Thoracic aorta (tissue), 2 donors: ENCODE measurements around the gene WNK1. TPM values are rescaled to one million over a fixed set of nuclear protein-coding genes. Genes with fewer than 3 reads are reported as not detected.

Source experiments
- ATAC-seq: fragments of 150-250 bp; one replicate; pipeline ENCODE4 v1.8.0; 2017; ENCODE audit warnings: low read depth; ENCODE audit not compliant: insufficient number of reproducible peaks, low FRiP score
- DNase-seq: peaks from one replicate; pipeline ENCODE4 v3.0.0-alpha.2; 2020; ENCODE audit warnings: low spot score
- H3K27ac ChIP-seq, 2 donors: fragments of 200-600 bp; sonication (generic); 1 replicate in 1 of 2; 2 replicates in 1 of 2; pipeline ENCODE4 v1.5.1; 2016; ENCODE audit warnings: mild to moderate bottlenecking in 2 of 2, moderate library complexity in 2 of 2
- H3K27me3 ChIP-seq: fragments of 200-600 bp; sonication (generic); replicated peaks from 2 replicates; pipeline ENCODE4 v1.6.0; 2016; ENCODE audit warnings: mild to moderate bottlenecking; ENCODE audit not compliant: insufficient read depth
- H3K36me3 ChIP-seq: fragments of 200-600 bp; sonication (generic); one replicate; pipeline ENCODE4 v1.5.1; 2016
- H3K4me1 ChIP-seq, 2 donors: fragments of 200-600 bp; sonication (generic); 1 replicate in 1 of 2; 2 replicates in 1 of 2; pipeline versions ENCODE4 v1.5.1 to v1.6.0; 2016; ENCODE audit warnings: low read depth in 2 of 2, mild to moderate bottlenecking in 1 of 2; ENCODE audit not compliant: control insufficient read depth in 1 of 2
- H3K4me3 ChIP-seq: fragments of 200-600 bp; sonication (generic); 2 replicates; pipeline ENCODE4 v1.5.1; 2016; ENCODE audit warnings: mild to moderate bottlenecking
- H3K9me3 ChIP-seq: fragments of 200-600 bp; sonication (generic); 2 replicates; pipeline ENCODE4 v1.5.1; 2016
- CTCF ChIP-seq: fragments of 200-600 bp; sonication (generic); IDR thresholded peaks from one replicate; pipeline ENCODE4 v1.5.1; 2019; ENCODE audit warnings: antibody characterized with exemption
- total RNA-seq, 2 donors: library from RNA; depleted of rRNA; stranded (reverse); fragments of >200 nt; gene quantifications; one replicate each; pipeline versions ENCODE4 v1.1.0 to v1.2.3, GENCODE V29; 2016

WNK1 gene
- total RNA-seq, 2 donors from 2014 or later, result 191 to 197 TPM

DNA sequence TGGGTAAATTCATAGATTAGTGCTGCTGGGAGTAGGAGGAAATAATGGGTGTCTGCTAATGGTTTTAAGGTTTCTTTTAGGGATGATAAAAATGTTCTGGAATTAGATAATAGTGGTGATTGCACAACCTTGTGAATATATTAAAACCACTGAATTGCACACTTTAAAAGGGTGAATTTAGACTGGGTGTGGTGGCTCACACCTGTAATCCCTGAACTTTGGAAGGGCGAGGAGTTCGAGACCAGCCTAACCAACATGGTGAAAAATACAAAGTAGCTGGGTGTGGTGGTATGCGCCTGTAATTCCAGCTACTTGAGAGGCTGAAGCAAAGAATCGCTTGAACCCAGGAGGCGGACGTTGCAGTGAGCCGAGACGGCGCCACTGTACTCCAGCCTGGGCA, 195.9 kb downstream of the WNK1 start:
- Histone ChIP-seq H3K4me1 (peaks cover 10 to 20% of the 10 kb centered on the region in 2 donors), H3K36me3 (no peaks in the 10 kb centered on the region), H3K27me3 (no peaks in the 10 kb centered on the region), H3K27ac (peak overlapping the region; percentile 92 to 97), H3K9me3 (no peaks in the 10 kb centered on the region), H3K4me3 (peak overlapping the region; percentile 98)
- no peak for TF ChIP-seq CTCF
- ATAC-seq, result no peak
- DNase-seq, result no peak

GRCh38 chr12:949453-950191, 197.2 kb downstream of the WNK1 start, which contains the start of gene RAD52:
TSS of gene RAD52 (minus strand) at chr12:949694. CDS start at chr12:933058, 16,636 bp downstream.
- peak; percentile 93 for ATAC-seq
- TF ChIP-seq CTCF, result peak; percentile 97
- Histone ChIP-seq H3K36me3 (no peaks in the 10 kb centered on the region), H3K4me3 (peak within 1 kb of the TSS; percentile 98), H3K4me1 (peaks cover 10 to 20% of the 10 kb centered on the region in 2 donors), H3K9me3 (no peaks in the 10 kb centered on the region), H3K27me3 (no peaks in the 10 kb centered on the region), H3K27ac (peak within 1 kb of the TSS; percentile 92 to 97)
- peak; percentile 83 for DNase-seq

DNA sequence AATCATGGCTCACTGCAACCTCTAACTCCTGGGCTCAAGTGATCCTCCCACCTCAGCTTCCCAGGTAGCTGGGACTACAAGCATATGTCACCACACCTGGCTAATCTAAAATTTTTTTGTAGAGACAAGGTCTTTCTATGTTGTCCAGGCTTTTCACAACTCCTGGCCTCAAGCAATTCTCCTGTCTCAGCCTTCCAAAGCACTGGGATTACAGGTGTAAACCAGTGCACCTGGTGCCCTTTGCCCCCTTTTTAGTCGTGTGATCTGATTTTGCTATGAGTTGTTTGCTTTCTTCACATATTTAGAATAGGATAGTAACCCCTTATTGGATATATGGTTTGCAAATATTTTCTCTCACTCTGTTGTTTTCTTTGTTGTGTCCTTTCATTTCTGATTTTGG, 198.8 kb downstream of the WNK1 start:
- no peaks in the 10 kb centered on the region for H3K36me3 ChIP-seq
- ATAC-seq (no peak), DNase-seq (no peak)
- H3K4me1 ChIP-seq, result peaks cover 10 to 18% of the 10 kb centered on the region in 2 donors
- H3K27ac ChIP-seq, result no peak overlapping the region
- no peaks in the 10 kb centered on the region for H3K9me3 ChIP-seq
- H3K4me3 ChIP-seq, result no peak overlapping the region
- no peaks in the 10 kb centered on the region for H3K27me3 ChIP-seq
- TF ChIP-seq CTCF, result no peak

GRCh38 chr12:953776-954175, 201.4 kb downstream of the WNK1 start:
- TF ChIP-seq CTCF, result no peak
- Histone ChIP-seq H3K4me1 (peaks cover 0 to 4% of the 10 kb centered on the region in 2 donors), H3K36me3 (no peaks in the 10 kb centered on the region), H3K27me3 (no peaks in the 10 kb centered on the region), H3K4me3 (no peak overlapping the region), H3K9me3 (no peaks in the 10 kb centered on the region), H3K27ac (no peak overlapping the region)
- no peak for ATAC-seq
- DNase-seq, result no peak

DNA sequence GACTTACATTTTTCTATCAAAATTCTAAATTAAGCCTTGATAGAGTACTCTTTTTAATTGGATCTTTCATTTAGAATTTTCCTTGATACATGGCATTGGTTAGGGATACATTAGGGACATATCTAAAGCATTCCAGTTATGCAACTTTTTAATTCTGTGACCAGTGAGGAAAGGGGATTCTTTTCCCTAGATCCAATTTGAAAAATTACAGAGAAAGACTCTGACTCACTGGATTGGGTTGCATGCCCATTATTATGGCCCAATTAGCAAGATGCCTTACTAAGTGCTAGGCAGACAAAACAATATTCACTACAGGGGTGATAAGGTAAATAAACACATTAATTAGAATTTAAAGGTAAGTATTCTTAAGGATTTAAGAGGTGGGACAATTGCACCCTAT, 202.4 kb downstream of the WNK1 start:
- H3K9me3 ChIP-seq, result no peaks in the 10 kb centered on the region
- H3K4me1 ChIP-seq, result peaks cover 0 to 9% of the 10 kb centered on the region in 2 donors
- DNase-seq (no peak), ATAC-seq (no peak)
- no peaks in the 10 kb centered on the region for H3K36me3 ChIP-seq
- TF ChIP-seq CTCF, result no peak
- H3K4me3 ChIP-seq, result no peak overlapping the region
- H3K27ac ChIP-seq, result no peak overlapping the region
- no peaks in the 10 kb centered on the region for H3K27me3 ChIP-seq
